HL-60 (cell line): ENCODE data around the gene ABHD11.

ENCODE experiments used
- DNase-seq, 2 experiments: peaks; one replicate each; pipeline ENCODE4 v3.0.0-alpha.2; 2010 to 2020; ENCODE audit warnings: low read depth in 1 of 2, low spot score in 1 of 2
- H3K27ac ChIP-seq: fragments of 250-450 bp; sonication (Bioruptor Pico); replicated peaks from 2 replicates; pipeline ENCODE4 v1.5.1; 2020; ENCODE audit warnings: mild to moderate bottlenecking, moderate library complexity
- H3K27me3 ChIP-seq: fragments of 250-450 bp; sonication (Bioruptor Pico); 2 replicates; pipeline ENCODE4 v1.5.1; 2021; ENCODE audit warnings: mild to moderate bottlenecking, moderate library complexity; ENCODE audit not compliant: insufficient read depth, poor library complexity, severe bottlenecking
- H3K4me3 ChIP-seq: replicated peaks from 2 replicates; pipeline ENCODE4 v1.5.1; 2011; ENCODE audit warnings: mild to moderate bottlenecking, control low read depth, low read length; ENCODE audit not compliant: insufficient read depth
- CTCF ChIP-seq: IDR thresholded peaks from one replicate; pipeline ENCODE4 v1.5.1; 2011; ENCODE audit warnings: low read length, control low read depth, inconsistent platforms; ENCODE audit not compliant: insufficient read depth
- GABPA ChIP-seq: IDR thresholded peaks from 2 replicates; pipeline ENCODE4 v1.6.1; 2012; ENCODE audit warnings: low read depth
- POLR2AphosphoS5 ChIP-seq: IDR thresholded peaks from 2 replicates; pipeline ENCODE4 v1.6.1; 2012; ENCODE audit warnings: low read depth
- REST ChIP-seq: IDR thresholded peaks from 2 replicates; pipeline ENCODE4 v1.6.1; 2012; ENCODE audit warnings: low read depth; ENCODE audit not compliant: insufficient replicate concordance
- SPI1 ChIP-seq: IDR thresholded peaks from 2 replicates; pipeline ENCODE4 v1.6.1; 2012; ENCODE audit warnings: low read depth, mild to moderate bottlenecking, borderline replicate concordance

ABHD11 gene

GRCh38 chr7:73742338-73742752 is 3.7 kb upstream of the ABHD11 start:
- DNase-seq, result no peak
- Histone ChIP-seq H3K4me3 (no peak overlapping the region), H3K27me3 (no peaks in the 10 kb centered on the region), H3K27ac (no peak overlapping the region)
- no peak for TF ChIP-seq SPI1
- TF ChIP-seq GABPA, result no peak
- no peak for TF ChIP-seq REST
- no peak for TF ChIP-seq CTCF
- no peak for TF ChIP-seq POLR2AphosphoS5

GRCh38 chr7:73741600-73741999 is 3.0 kb upstream of the ABHD11 start:
- TF ChIP-seq REST, result no peak
- TF ChIP-seq GABPA, result no peak
- no peak for TF ChIP-seq SPI1
- TF ChIP-seq CTCF, result no peak
- no peak for TF ChIP-seq POLR2AphosphoS5

GRCh38 chr7:73740771-73741170 is 2.2 kb upstream of the ABHD11 start:
- Histone ChIP-seq H3K27me3 (no peaks in the 10 kb centered on the region), H3K4me3 (no peak overlapping the region), H3K27ac (no peak overlapping the region)
- DNase-seq, result no peak
- no peak for TF ChIP-seq POLR2AphosphoS5
- no peak for TF ChIP-seq GABPA
- TF ChIP-seq SPI1, result no peak
- no peak for TF ChIP-seq REST
- TF ChIP-seq CTCF, result no peak

More at GRCh38 chr7:73741600-73741999, 3.0 kb upstream of the ABHD11 start:
- Histone ChIP-seq H3K27ac (no peak overlapping the region), H3K27me3 (no peaks in the 10 kb centered on the region), H3K4me3 (no peak overlapping the region)
- no peak for DNase-seq
